Adipocyte (in vitro differentiated cells): ENCODE measurements around the gene NINJ2.
A peak's percentile ranks its signal among the peaks of the same experiment; 100 is the strongest.
"Not testable (repeated sequence)": the region's sequence is repeated elsewhere in the genome, so short reads cannot be mapped to it uniquely, and the experiment has no call there.

Experiments
- DNase-seq: peaks from one replicate; pipeline ENCODE4 v3.0.0-alpha.2; 2015; ENCODE audit warnings: low read depth
- H3K27me3 ChIP-seq: replicated peaks from 2 replicates; pipeline ENCODE4 v1.7.0; 2013; ENCODE audit warnings: mild to moderate bottlenecking, low read length, moderate library complexity; ENCODE audit not compliant: control insufficient read depth, insufficient read depth
- H3K36me3 ChIP-seq: 2 replicates; pipeline ENCODE4 v1.7.0; 2013; ENCODE audit warnings: low read length, mild to moderate bottlenecking, moderate library complexity; ENCODE audit not compliant: control insufficient read depth, insufficient read depth, severe bottlenecking
- H3K4me1 ChIP-seq: 2 replicates; pipeline ENCODE4 v1.7.0; 2013; ENCODE audit warnings: mild to moderate bottlenecking, low read length, moderate library complexity; ENCODE audit not compliant: control insufficient read depth, insufficient read depth
- H3K4me3 ChIP-seq: 2 replicates; pipeline ENCODE4 v1.7.0; 2013; ENCODE audit warnings: mild to moderate bottlenecking, low read length, moderate library complexity
- H3K9ac ChIP-seq: 2 replicates; pipeline ENCODE4 v1.7.0; 2013; ENCODE audit warnings: mild to moderate bottlenecking, low read length, moderate library complexity
- H3K9me3 ChIP-seq: 2 replicates; pipeline ENCODE4 v1.7.0; 2013; ENCODE audit warnings: mild to moderate bottlenecking, low read length, moderate library complexity; ENCODE audit not compliant: control insufficient read depth

The NINJ2 gene, protein sequence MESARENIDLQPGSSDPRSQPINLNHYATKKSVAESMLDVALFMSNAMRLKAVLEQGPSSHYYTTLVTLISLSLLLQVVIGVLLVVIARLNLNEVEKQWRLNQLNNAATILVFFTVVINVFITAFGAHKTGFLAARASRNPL

DNA sequence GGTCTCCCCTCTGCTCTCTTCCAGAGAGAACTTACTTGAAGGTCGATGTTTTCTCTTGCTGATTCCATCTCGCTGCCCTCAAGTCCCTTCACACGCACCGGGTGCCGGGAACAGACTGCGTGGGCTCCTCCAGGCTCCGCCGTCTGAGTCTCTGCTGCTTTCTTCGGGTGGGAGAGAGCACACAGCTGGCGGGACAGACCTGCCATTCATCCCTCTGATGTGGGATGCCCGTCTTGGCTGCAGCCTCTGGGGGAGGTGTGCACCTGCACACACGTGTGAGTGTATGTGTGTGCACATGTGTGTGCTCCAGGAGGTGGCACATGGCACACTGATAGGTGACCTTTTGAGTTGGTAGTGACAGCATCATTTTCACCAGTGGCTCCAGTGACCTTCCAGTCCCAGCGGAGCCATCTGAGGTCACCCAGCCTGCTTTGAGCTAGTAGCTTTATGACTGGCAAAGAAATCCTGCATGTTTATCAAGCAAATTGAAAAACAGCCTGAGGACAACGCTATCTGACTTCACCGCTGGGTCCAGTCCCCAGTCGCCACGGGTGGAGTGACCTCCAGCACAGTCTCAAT lies at the start of gene NINJ2:
Gene NINJ2 (minus strand): TSS at position 153 of the 579 bp plus-strand sequence. CDS start 85 bp downstream, at position 68.
- Histone ChIP-seq H3K27me3 (peaks cover 9% of the 10 kb centered on the region), H3K36me3 (no peaks in the 10 kb centered on the region), H3K9me3 (no peaks in the 10 kb centered on the region), H3K4me1 (peaks cover 31% of the 10 kb centered on the region), H3K4me3 (peak within 1 kb of the TSS; percentile 79), H3K9ac (peak within 1 kb of the TSS; percentile 69)
- peak; percentile 41 for DNase-seq

DNA sequence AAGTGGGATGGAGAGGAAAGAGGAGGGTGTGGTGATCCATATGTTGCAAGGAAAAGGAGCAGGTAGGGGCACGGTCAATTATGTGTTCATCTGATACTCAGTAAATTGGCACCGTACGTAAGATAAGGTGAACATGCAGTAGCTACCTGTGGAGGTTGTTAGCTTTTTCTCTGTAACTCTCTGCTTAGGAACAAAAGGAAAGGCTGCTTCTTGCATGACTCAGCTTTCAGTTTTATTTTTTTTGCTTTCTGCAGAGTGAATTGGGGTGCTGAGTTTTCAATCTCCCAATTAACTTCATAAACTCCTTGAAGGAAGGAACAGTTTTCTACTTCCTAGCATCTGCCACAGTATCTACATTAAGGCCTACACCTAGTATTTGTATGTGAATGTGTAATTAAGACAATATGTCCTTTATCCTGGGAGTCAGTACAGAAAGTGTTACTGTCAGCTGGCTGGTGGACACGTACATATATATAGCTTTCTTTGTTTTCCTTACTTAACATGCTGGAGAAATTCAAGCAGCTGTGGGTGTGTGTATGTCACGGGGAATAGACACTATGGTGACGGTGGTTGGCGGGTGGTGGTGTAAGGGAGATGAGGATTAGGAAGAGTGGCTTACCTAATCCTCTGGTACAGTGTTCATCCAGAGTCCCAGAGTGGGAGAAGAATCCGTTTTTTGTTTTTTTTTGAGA lies 49.1 kb upstream of the NINJ2 start:
- Histone ChIP-seq H3K36me3 (no peaks in the 10 kb centered on the region), H3K27me3 (no peaks in the 10 kb centered on the region), H3K4me3 (no peak overlapping the region), H3K4me1 (no peaks in the 10 kb centered on the region), H3K9ac (no peak overlapping the region), H3K9me3 (no peaks in the 10 kb centered on the region)
- DNase-seq = peak; percentile 19

DNA sequence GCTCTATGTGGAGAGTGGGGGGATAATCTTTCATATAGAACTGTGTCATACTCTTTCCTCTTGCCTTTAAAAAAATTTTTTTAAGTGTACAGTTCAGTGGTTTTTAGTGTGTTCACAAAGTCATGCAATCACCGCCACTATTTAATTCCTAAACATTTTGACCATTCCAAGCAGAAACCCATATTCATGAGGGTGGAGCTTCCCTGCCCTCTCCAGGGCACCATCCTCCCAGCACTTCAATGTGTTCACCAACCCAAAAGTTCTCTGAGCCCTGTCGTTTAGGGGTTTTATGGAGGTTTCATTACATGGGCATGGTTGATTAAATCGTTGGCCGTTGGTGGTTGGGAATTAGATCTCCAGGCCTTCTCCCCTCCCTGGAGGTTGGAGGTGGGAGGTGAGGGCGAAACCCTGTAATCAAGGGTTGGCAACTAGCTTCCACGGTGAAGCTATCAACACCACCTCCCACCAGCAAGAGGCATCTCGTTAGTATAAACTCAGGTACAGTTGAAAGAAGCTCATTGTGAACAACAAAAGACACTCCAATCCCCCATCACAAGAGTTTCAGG lies 46.3 kb upstream of the NINJ2 start:
- Histone ChIP-seq H3K36me3 (no peaks in the 10 kb centered on the region), H3K9me3 (no peaks in the 10 kb centered on the region), H3K27me3 (no peaks in the 10 kb centered on the region), H3K4me1 (no peaks in the 10 kb centered on the region), H3K4me3 (no peak overlapping the region), H3K9ac (no peak overlapping the region)
- no peak for DNase-seq

DNA sequence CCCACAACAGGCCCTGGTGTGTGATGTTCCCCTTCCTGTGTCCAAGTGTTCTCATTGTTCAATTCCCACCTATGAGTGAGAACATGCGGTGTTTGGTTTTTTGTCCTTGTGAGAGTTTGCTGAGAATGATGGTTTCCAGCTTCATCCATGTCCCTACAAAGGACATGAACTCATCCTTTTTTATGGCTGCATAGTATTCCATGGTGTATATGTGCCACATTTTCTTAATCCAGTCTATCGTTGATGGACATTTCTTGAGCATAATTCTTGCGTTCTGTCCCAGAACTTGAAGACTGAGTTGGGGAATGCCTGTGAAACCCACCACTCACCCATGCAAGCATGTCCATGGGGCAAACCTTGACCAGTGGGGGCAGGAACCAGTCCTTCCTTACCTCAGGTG lies 44.8 kb upstream of the NINJ2 start:
- H3K9ac ChIP-seq, DNase-seq, H3K4me3 ChIP-seq, H3K4me1 ChIP-seq, H3K27me3 ChIP-seq, H3K36me3 ChIP-seq, H3K9me3 ChIP-seq: not testable (repeated sequence)

DNA sequence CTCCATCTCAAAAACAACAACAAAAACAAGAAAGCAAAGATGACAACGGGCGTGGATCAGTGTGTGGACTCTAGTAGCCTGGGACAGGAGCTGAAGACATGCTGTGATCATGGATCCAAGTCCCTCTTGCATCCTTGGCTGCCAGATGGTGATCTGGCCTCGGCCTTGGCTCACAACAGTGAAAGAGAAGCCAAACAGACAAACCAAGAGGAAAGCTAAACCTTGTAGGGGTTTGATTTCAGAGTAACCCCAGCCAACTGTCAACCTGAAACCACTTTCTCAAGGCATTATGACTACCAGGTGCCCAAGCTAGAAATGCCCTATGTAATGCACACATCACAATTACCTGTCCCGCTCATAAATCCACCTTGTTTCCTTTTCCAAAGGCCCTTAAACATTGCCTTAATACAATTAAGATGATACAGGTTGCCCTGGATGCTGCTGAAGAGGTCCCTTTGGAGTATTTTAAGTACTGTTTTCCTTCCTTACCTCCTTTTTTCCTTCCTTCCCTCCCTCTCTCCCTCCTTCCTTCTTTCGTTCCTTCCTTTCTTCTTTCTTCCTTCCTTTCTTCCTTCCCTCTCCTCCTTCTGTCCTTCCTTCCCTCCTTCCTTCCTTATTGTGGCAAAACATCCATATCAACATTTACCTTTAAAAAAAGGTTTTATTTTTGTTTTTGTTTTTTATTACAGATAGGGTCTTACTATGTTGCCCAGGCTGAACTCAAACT lies 41.4 kb upstream of the NINJ2 start:
- Histone ChIP-seq H3K9ac (no peak overlapping the region), H3K4me3 (no peak overlapping the region), H3K4me1 (no peaks in the 10 kb centered on the region), H3K36me3 (no peaks in the 10 kb centered on the region), H3K9me3 (peaks cover 11% of the 10 kb centered on the region), H3K27me3 (peaks cover 4% of the 10 kb centered on the region)
- no peak for DNase-seq

DNA sequence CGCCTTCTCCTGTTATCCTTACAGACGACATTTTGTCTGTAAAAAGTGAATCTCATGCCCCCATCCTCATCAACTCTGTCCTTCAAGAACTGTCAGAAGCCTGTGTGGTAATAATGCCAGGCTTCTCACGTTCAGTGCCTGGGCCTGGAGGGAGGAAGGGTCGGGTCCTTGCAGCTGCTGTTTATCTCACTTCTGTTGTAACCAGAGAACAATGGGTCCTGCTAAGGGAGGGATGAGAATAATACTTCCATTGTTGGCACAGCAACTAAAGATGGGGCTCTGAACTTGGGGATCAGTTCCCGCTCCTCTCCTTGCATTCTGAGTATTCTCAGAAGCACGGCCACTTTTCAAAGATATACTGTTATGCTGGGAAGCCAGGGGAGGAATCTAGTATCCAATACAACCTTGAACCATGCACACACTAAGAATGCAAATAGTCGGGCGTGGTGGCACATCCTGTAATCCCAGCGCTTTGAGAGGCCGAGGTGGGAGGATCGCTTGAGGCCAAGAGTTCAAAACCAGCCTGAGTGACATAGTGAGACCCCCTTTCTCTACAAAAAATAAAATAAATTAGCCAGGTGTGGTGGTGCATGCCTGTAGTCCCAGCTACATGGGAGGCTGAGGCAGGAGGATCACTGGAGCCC lies 38.8 kb upstream of the NINJ2 start:
- Histone ChIP-seq H3K36me3 (no peaks in the 10 kb centered on the region), H3K4me1 (no peaks in the 10 kb centered on the region), H3K4me3 (no peak overlapping the region), H3K9ac (no peak overlapping the region), H3K27me3 (peaks cover 4% of the 10 kb centered on the region), H3K9me3 (peaks cover 34% of the 10 kb centered on the region)
- DNase-seq = no peak

DNA sequence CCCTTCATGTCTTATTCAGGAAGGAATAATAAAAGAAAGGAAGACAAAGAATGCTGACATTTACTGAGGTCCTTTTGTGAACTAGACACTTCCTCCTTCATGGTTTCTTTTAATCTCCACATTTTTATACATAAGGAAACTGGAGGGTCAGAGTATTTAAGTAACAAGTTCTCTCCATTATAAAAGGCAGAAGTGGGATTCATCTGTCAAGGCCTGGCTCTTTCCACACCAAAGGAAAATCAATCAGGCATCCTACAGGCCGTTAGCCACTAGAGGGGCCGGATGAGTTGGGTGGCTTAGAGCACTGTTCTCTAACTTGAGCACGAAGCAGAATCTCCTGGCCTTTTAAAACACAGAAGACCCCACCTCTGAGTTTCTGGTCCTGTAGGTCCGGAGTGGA lies 36.8 kb upstream of the NINJ2 start:
- no peak for DNase-seq
- Histone ChIP-seq H3K9ac (no peak overlapping the region), H3K9me3 (peaks cover 45% of the 10 kb centered on the region), H3K4me3 (no peak overlapping the region), H3K27me3 (peaks cover 4% of the 10 kb centered on the region), H3K4me1 (peaks cover under 1% of the 10 kb centered on the region), H3K36me3 (no peaks in the 10 kb centered on the region)

DNA sequence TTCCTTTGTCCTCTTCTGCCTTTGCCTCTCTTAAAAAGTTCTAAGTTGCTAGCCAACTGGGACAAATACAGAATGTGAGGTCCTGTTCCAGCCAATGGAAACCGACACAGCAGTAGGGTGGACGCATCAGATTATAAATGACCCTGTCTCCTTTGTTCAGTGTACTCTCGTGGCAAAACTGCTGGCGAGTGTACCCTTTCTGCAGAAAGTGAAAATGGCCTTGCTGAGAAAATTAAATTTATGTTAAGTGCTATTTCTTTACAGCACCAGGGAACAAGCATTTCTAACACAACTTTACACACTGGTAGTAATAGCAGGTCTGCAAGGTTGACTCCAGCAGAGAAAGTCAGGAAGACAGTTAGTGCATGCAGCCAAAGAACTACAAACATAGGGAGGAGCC lies 35.0 kb upstream of the NINJ2 start:
- DNase-seq, H3K4me3 ChIP-seq, H3K4me1 ChIP-seq, H3K27me3 ChIP-seq, H3K9ac ChIP-seq, H3K36me3 ChIP-seq: not testable (repeated sequence)
- peaks cover 45% of the 10 kb centered on the region for H3K9me3 ChIP-seq

DNA sequence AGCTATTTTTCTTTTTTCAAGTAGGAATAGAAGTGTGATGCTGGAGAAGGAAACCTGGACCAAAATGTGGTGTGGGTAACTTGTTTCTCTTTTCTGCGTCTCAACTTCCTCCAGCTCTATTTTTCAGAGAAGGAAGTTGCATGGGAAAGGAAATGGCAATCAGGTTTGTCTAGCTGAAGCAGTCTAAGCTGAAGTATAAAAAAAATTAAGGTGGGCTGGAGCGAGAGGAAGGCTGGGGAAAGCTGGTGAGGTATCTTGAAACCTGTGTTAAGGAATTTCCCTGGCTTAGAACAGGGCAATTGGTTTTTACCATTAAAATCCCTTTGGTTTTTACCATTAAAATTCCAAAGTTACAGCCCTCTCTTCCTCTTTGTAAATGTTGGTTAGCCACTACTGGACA lies 34.2 kb upstream of the NINJ2 start:
- peaks cover 7% of the 10 kb centered on the region for H3K4me1 ChIP-seq
- H3K27me3 ChIP-seq = no peaks in the 10 kb centered on the region
- no peak for DNase-seq
- no peaks in the 10 kb centered on the region for H3K36me3 ChIP-seq
- H3K9ac ChIP-seq = no peak overlapping the region
- H3K4me3 ChIP-seq = no peak overlapping the region
- peaks cover 42% of the 10 kb centered on the region for H3K9me3 ChIP-seq

DNA sequence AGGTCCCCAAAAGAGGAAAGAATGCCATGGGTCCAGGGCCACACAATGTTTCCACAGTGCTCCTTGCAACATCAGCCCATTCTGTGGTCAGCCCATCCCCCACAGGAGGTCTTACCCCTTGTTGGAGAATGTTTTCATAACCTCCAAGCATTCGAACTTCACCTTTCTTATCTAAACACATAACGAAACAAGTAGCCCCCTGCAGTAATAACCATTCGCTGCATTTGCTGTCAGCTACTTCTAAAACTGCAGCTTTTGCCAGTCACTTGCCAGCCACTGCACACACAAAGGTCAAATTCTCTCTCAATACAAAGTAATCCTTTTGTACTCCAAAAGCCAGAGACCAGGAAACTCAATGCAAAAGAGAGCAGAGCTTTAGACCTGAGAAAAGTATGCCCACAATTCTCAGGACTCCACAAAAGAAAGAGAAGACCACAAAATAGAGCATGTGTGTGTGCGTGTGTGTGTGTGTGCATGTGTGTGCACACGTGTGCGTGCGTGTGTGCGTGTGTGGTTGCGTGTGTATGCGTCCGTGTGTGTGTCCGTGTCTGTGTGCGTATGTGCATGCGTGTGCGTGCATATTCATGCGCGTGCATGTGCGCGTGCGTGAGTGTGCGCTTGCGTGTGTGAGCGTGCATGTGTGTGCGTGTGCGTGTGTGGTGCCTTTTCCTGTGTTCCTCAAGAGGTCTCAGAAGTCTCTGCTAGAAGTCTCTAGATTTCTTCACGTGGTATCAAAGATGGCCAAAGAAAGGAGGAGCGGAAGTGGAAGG lies 31.7 kb upstream of the NINJ2 start:
- no peaks in the 10 kb centered on the region for H3K36me3 ChIP-seq
- no peak overlapping the region for H3K9ac ChIP-seq
- no peaks in the 10 kb centered on the region for H3K27me3 ChIP-seq
- H3K4me3 ChIP-seq = no peak overlapping the region
- DNase-seq = no peak
- H3K4me1 ChIP-seq = peaks cover 7% of the 10 kb centered on the region
- peaks cover 36% of the 10 kb centered on the region for H3K9me3 ChIP-seq
